ENCODE results near the gene ZNF625. TPM values are rescaled to one million over a fixed set of nuclear protein-coding genes. Genes with fewer than 3 reads are reported as not detected.
A peak's percentile ranks its signal among the peaks of the same experiment; 100 is the strongest.

The ZNF625 gene
- total RNA-seq, 1 experiment from 2014 or later: 30.7 TPM

DNA sequence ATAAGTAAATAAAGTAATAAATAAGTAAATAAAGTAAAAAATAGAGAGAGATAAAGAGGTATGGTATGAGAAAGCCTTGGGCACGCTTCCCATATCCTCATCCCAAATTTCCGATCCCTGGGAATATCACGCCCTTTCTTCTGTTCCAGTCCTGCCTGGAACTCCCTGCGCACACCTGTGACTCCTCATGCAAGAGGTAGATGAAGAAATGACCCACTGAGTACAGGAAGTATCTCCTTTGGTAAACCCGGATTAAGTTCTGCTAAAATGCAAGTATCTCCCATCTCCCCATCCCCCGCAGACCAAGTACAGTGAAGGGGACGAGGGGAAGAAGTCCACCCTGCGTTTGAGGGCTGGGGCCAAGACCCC, 6.0 kb upstream of the ZNF625 start:
- Histone ChIP-seq H3K23me2 (ENCODE audit: insufficient read length, low read depth, low read length, poor library complexity, severe bottlenecking) (peaks cover 6% of the 10 kb centered on the region), H4K8ac (replicated peaks; ENCODE audit: insufficient read length, low read depth, low read length) (no peak overlapping the region), H3K27ac (ENCODE audit: insufficient read length, low read depth, low read length) (no peak overlapping the region), H2BK20ac (ENCODE audit: low read depth, low read length, poor library complexity, severe bottlenecking) (no peak overlapping the region), H3K27me3 (ENCODE audit: insufficient read depth, low read length) (no peaks in the 10 kb centered on the region), H4K5ac (ENCODE audit: insufficient read length, low read depth, low read length) (no peak overlapping the region), H3K23ac (ENCODE audit: insufficient read length, low read depth, low read length) (no peak overlapping the region), H4K91ac (ENCODE audit: insufficient read length, low read depth, low read length) (no peak overlapping the region), H2AFZ (ENCODE audit: low read length) (no peak overlapping the region), H3K18ac (ENCODE audit: insufficient read length, low read depth, low read length) (no peak overlapping the region), H3K9me3 (ENCODE audit: control insufficient read depth, low read depth, low read length) (no peaks in the 10 kb centered on the region), H4K20me1 (ENCODE audit: control insufficient read depth, insufficient read depth, insufficient read length) (no peaks in the 10 kb centered on the region), H2AK5ac (ENCODE audit: insufficient read length, low read length) (no peak overlapping the region), H3K4ac (ENCODE audit: low read depth, low read length) (no peak overlapping the region), H2BK15ac (ENCODE audit: low read depth, low read length) (no peak overlapping the region), H3K4me2 (ENCODE audit: insufficient read depth, insufficient read length, low read length) (peak overlapping the region; percentile 71), H3K56ac (ENCODE audit: insufficient read length, low read depth, low read length) (no peak overlapping the region), H3K4me1 (ENCODE audit: insufficient read depth, low read length) (no peaks in the 10 kb centered on the region), H3K79me2 (ENCODE audit: insufficient read depth, low read length) (no peaks in the 10 kb centered on the region; the same call in 1 of the 2 replicates), H3T11ph (ENCODE audit: low read length) (no peak overlapping the region), H3K14ac (ENCODE audit: insufficient read depth, low read length) (no peak overlapping the region), H3K9ac (ENCODE audit: extremely low read depth, insufficient read length, low read length) (no peak overlapping the region), H2BK5ac (ENCODE audit: insufficient read length, low read length) (no peak overlapping the region), H2BK120ac (ENCODE audit: low read depth, low read length, poor library complexity, severe bottlenecking) (no peak overlapping the region), H2BK12ac (ENCODE audit: insufficient read length, low read depth, low read length) (no peak overlapping the region), H3K79me1 (ENCODE audit: insufficient read depth, low read depth, low read length, poor library complexity, severe bottlenecking) (no peaks in the 10 kb centered on the region)
- TF ChIP-seq, protein P1, sequence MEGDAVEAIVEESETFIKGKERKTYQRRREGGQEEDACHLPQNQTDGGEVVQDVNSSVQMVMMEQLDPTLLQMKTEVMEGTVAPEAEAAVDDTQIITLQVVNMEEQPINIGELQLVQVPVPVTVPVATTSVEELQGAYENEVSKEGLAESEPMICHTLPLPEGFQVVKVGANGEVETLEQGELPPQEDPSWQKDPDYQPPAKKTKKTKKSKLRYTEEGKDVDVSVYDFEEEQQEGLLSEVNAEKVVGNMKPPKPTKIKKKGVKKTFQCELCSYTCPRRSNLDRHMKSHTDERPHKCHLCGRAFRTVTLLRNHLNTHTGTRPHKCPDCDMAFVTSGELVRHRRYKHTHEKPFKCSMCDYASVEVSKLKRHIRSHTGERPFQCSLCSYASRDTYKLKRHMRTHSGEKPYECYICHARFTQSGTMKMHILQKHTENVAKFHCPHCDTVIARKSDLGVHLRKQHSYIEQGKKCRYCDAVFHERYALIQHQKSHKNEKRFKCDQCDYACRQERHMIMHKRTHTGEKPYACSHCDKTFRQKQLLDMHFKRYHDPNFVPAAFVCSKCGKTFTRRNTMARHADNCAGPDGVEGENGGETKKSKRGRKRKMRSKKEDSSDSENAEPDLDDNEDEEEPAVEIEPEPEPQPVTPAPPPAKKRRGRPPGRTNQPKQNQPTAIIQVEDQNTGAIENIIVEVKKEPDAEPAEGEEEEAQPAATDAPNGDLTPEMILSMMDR (conservative IDR thresholded peaks at IDR 0.05): no peak
- H3K9me3 Mint-ChIP-seq: peaks cover 0 to 2% of the 10 kb centered on the region in 2 experiments; a peak in 1 of 5 replicates
- H3K4me3 Mint-ChIP-seq: peak overlapping the region; percentile 85 to 97
- H3K27me3 Mint-ChIP-seq (ENCODE audit: low read depth): no peaks in the 10 kb centered on the region; the same call in 1 of the 2 replicates
- H3K4me1 Mint-ChIP-seq: peaks cover 7 to 9% of the 10 kb centered on the region in 2 experiments
- peaks cover 6 to 8% (median 7%) of the 10 kb centered on the region in 3 experiments; a peak in 5 of 7 replicates for H3K36me3 Mint-ChIP-seq (ENCODE audit: insufficient read depth in 1 of 3, low read depth in 3 of 3)
- H3K27ac Mint-ChIP-seq: peak overlapping the region in 1 of 3 experiments; percentile 7; a peak in 1 of 7 replicates
- no peak for DNase-seq
- WGBS (ENCODE audit: extremely low coverage, insufficient read length, low lambda C conversion rate): no CpG with 5 or more reads among the region's 8 CpGs
